Measurements from ENCODE around the gene ZNF560.

The ZNF560 gene

DNA sequence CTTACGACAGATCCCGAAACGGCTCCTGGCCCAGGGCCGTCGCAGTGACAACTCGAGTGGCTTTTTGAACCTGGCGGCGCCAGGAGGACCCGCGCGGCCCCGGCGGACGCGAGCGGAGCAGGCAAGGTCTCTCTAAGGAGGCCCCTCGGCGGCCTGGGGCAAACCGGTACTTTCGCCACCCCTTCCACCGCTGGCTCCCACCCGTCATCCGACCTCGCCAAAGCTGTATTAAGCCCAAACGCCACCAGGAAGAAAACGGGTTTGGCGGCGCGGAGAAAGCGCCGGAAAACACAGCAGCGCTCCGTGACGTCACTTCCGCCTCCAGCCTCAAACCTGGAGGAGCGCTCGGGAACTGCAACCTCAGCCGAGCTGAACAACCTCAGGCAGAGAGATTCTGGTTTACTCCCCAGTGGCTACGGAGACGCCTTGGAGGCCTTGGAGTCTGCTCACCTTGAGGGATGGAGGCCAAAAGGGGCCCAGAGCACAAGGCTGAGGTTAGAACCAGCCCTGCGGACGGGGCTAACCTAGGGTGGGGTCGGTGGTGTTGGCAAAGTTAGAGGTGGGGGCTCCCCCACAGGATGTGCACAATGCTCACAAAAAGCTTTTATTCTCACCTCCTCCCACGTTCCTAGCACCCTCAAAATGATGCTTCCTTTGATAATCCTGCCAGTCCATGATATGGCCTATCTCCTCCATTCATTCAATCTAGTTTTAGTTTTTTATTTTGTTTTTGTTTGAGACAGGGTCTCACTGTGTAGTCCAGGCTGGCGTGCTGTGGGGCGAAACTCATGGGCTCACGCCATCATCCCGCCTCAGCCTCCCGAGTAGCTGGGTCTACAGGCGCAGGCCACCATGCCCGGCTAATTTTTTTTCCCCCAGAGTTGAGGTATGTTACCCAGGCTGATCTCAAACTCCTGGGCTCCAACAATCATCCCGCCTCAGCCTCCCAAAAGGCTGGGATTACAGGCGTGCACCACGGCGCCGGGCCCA lies 62.8 kb downstream of the ZNF560 start, which contains the start of gene ZNF266:
ZNF266 (minus strand) TSS at position 295 of the 990 bp plus-strand sequence. CDS start 15,484 bp downstream, outside the sequence.
- Histone ChIP-seq H3K4ac (ENCODE audit: low read depth, low read length) (peak within 1 kb of the TSS; percentile 57), H2AK5ac (ENCODE audit: low read length) (no peak within 1 kb of the TSS), H3K18ac (ENCODE audit: low read length) (peak within 1 kb of the TSS; percentile 87), H3K9ac (ENCODE audit: low read length) (peak within 1 kb of the TSS; percentile 89), H3K27me3 (ENCODE audit: insufficient read depth, low read length, poor library complexity) (no peaks in the 10 kb centered on the region), H2BK5ac (ENCODE audit: low read length) (no peak within 1 kb of the TSS), H3K4me1 (ENCODE audit: control insufficient read depth, low read depth, low read length) (no peaks in the 10 kb centered on the region), H3K79me2 (ENCODE audit: control insufficient read depth, insufficient read depth, low read length) (no peaks in the 10 kb centered on the region), H3K4me2 (ENCODE audit: low read length) (peak within 1 kb of the TSS; percentile 75), H3K79me1 (ENCODE audit: low read length) (no peaks in the 10 kb centered on the region), H4K8ac (ENCODE audit: low read depth, low read length) (peak within 1 kb of the TSS; percentile 94), H3K23ac (ENCODE audit: low read length) (peak within 1 kb of the TSS; percentile 55), H2BK120ac (ENCODE audit: low read depth, low read length) (no peak within 1 kb of the TSS), H3K27ac (ENCODE audit: low read depth, low read length) (no peak within 1 kb of the TSS), H3K56ac (ENCODE audit: low read length) (peak within 1 kb of the TSS; percentile 93), H4K5ac (ENCODE audit: low read length) (peak within 1 kb of the TSS; percentile 53), H3K4me3 (ENCODE audit: low read length) (peak within 1 kb of the TSS; percentile 86), H3K36me3 (ENCODE audit: control insufficient read depth, insufficient read depth, low read length) (no peaks in the 10 kb centered on the region), H2BK15ac (replicated peaks; ENCODE audit: low read depth) (no peak within 1 kb of the TSS)
- no CpG with 5 or more reads among the region's 56 CpGs for WGBS (ENCODE audit: extremely low coverage, insufficient coverage, low lambda C conversion rate)
- peak; percentile 98 for DNase-seq

DNA sequence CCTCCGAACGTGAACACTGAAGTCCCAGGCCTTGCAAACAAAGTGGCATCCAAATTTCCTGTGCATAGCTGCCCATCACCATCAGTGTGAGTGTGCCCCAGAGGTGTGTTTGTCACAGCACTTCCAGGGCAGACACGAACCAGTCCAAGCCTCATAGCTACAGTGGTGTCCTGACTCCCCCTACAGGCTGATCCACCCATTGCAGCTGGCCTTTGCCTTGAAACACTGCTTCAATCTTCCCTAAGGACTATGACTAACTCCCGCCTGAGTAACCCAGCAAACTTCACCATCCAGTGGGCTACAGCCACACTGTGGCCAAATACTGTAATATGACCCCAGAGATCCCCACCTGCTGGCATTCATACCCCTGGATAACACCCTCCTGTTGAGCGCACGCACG lies 66.9 kb downstream of the ZNF560 start:
- Histone ChIP-seq H2BK120ac (ENCODE audit: low read depth, low read length) (no peak overlapping the region), H3K4ac (ENCODE audit: low read depth, low read length) (no peak overlapping the region), H3K4me2 (ENCODE audit: low read length) (no peak overlapping the region), H3K79me1 (ENCODE audit: low read length) (peaks cover 1% of the 10 kb centered on the region), H2BK5ac (ENCODE audit: low read length) (no peak overlapping the region), H3K23ac (ENCODE audit: low read length) (no peak overlapping the region), H3K4me1 (ENCODE audit: control insufficient read depth, low read depth, low read length) (no peaks in the 10 kb centered on the region), H3K27me3 (ENCODE audit: insufficient read depth, low read length, poor library complexity) (no peaks in the 10 kb centered on the region), H4K5ac (ENCODE audit: low read length) (no peak overlapping the region), H2BK15ac (replicated peaks; ENCODE audit: low read depth) (no peak overlapping the region), H4K8ac (ENCODE audit: low read depth, low read length) (no peak overlapping the region), H3K56ac (ENCODE audit: low read length) (no peak overlapping the region), H3K27ac (ENCODE audit: low read depth, low read length) (no peak overlapping the region), H3K9ac (ENCODE audit: low read length) (no peak overlapping the region), H3K4me3 (ENCODE audit: low read length) (no peak overlapping the region), H2AK5ac (ENCODE audit: low read length) (no peak overlapping the region), H3K79me2 (ENCODE audit: control insufficient read depth, insufficient read depth, low read length) (no peaks in the 10 kb centered on the region), H3K36me3 (ENCODE audit: control insufficient read depth, insufficient read depth, low read length) (no peaks in the 10 kb centered on the region), H3K18ac (ENCODE audit: low read length) (no peak overlapping the region)
- DNase-seq, result peak; percentile 83
- no CpG with 5 or more reads among the region's 7 CpGs for WGBS (ENCODE audit: extremely low coverage, insufficient coverage, low lambda C conversion rate)

DNA sequence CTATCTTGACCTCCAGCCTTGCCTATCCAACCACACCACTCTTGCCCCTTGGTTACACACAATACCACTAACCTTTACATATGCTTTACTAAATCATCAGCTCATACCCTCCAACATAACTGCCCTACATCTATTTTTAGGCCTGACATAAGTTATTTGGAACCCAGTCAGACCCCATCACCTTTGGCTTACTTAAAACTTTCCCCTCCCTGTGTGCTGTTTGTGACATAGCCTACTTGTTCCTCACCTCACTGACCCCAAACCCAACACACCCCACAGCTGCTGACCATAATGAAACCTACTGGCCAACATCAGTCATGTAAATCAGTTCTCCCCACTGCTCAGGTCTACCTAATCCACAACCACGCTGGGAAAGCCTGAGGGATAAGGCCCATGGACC lies 68.0 kb downstream of the ZNF560 start:
- Histone ChIP-seq H3K4me3 (ENCODE audit: low read length) (no peak overlapping the region), H3K4me1 (ENCODE audit: control insufficient read depth, low read depth, low read length) (no peaks in the 10 kb centered on the region), H2BK120ac (ENCODE audit: low read depth, low read length) (no peak overlapping the region), H3K79me1 (ENCODE audit: low read length) (peaks cover 1% of the 10 kb centered on the region), H3K56ac (ENCODE audit: low read length) (no peak overlapping the region), H2AK5ac (ENCODE audit: low read length) (no peak overlapping the region), H3K23ac (ENCODE audit: low read length) (no peak overlapping the region), H4K8ac (ENCODE audit: low read depth, low read length) (no peak overlapping the region), H3K18ac (ENCODE audit: low read length) (no peak overlapping the region), H3K27ac (ENCODE audit: low read depth, low read length) (no peak overlapping the region), H3K4me2 (ENCODE audit: low read length) (no peak overlapping the region), H2BK5ac (ENCODE audit: low read length) (no peak overlapping the region), H3K27me3 (ENCODE audit: insufficient read depth, low read length, poor library complexity) (no peaks in the 10 kb centered on the region), H3K9ac (ENCODE audit: low read length) (no peak overlapping the region), H3K79me2 (ENCODE audit: control insufficient read depth, insufficient read depth, low read length) (no peaks in the 10 kb centered on the region), H3K4ac (ENCODE audit: low read depth, low read length) (no peak overlapping the region), H3K36me3 (ENCODE audit: control insufficient read depth, insufficient read depth, low read length) (no peaks in the 10 kb centered on the region), H2BK15ac (replicated peaks; ENCODE audit: low read depth) (no peak overlapping the region), H4K5ac (ENCODE audit: low read length) (no peak overlapping the region)
- DNase-seq, result no peak
- no CpG with 5 or more reads among the region's 1 CpG for WGBS (ENCODE audit: extremely low coverage, insufficient coverage, low lambda C conversion rate)

DNA sequence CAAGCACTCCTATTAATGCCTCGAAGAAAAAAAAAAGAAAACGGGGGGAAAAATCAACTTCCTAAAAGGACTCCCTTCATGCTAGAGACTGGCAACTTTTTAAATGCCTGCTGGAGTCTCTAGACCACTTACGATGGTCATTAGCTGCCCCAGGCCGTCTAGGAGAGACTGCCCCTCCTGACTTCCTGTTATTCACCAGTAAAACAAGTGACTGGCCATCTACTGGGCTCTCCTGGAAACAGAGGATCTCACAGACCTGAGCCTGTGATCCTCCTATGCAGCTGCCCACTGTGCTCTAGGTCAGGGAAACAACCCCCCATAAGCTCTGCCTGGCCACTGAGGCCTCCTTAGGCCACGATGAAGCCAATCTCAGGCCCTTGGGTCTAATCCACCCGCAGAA lies 70.5 kb downstream of the ZNF560 start:
- H3K36me3 ChIP-seq (ENCODE audit: control insufficient read depth, insufficient read depth, low read length), result no peaks in the 10 kb centered on the region
- WGBS (ENCODE audit: extremely low coverage, insufficient coverage, low lambda C conversion rate), result no CpG with 5 or more reads among the region's 6 CpGs

More for the DNA sequence above, 70.5 kb downstream of the ZNF560 start:
- H3K9ac ChIP-seq (ENCODE audit: low read length), result no peak overlapping the region
- no peak overlapping the region for H3K4ac ChIP-seq (ENCODE audit: low read depth, low read length)
- H3K4me2 ChIP-seq (ENCODE audit: low read length), result no peak overlapping the region
- no peak overlapping the region for H3K4me3 ChIP-seq (ENCODE audit: low read length)
- no peaks in the 10 kb centered on the region for H3K79me2 ChIP-seq (ENCODE audit: control insufficient read depth, insufficient read depth, low read length)
- no peak overlapping the region for H2BK120ac ChIP-seq (ENCODE audit: low read depth, low read length)
- H2BK5ac ChIP-seq (ENCODE audit: low read length), result no peak overlapping the region
- no peak overlapping the region for H3K56ac ChIP-seq (ENCODE audit: low read length)
- H3K27me3 ChIP-seq (ENCODE audit: insufficient read depth, low read length, poor library complexity), result no peaks in the 10 kb centered on the region
- H4K8ac ChIP-seq (ENCODE audit: low read depth, low read length), result no peak overlapping the region
- H3K79me1 ChIP-seq (ENCODE audit: low read length), result peaks cover 1% of the 10 kb centered on the region
- no peak overlapping the region for H3K27ac ChIP-seq (ENCODE audit: low read depth, low read length)
- no peak overlapping the region for H4K5ac ChIP-seq (ENCODE audit: low read length)
- H3K23ac ChIP-seq (ENCODE audit: low read length), result no peak overlapping the region
- no peak overlapping the region for H2AK5ac ChIP-seq (ENCODE audit: low read length)
- no peak overlapping the region for H2BK15ac ChIP-seq (replicated peaks; ENCODE audit: low read depth)
- H3K4me1 ChIP-seq (ENCODE audit: control insufficient read depth, low read depth, low read length), result no peaks in the 10 kb centered on the region
- no peak overlapping the region for H3K18ac ChIP-seq (ENCODE audit: low read length)
- peak; percentile 52 for DNase-seq

All from mesendoderm (in vitro differentiated cells).